ENCODE data around the gene ZNF543. TPM values are rescaled to one million over a fixed set of nuclear protein-coding genes. Genes with fewer than 3 reads are reported as not detected.

ZNF543 gene
- total and polyA plus RNA-seq, 2 of the 8 experiments (the other 6 are each of a cell fraction or from before 2014, with no cell fraction given), result 1.8 to 9.0 TPM

DNA sequence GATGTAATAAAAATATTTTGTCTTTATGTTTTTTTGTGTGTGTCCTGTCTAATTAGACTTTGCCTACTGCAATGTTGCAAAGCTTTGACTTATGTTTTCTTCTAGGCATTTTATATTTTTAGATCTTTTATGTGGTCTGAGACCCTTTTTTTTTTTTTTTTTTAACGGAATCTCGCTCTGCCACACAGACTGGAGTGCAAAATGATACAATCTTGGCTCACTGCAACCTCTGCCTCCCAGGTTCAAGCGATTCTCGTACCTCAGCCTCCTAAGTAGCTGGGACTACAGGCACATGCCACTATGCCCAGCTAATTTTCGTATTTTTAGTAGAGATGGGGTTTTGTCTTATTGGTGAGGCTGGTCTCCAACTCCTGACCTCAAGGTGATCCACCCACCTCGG is 22.3 kb downstream of the ZNF543 start:
- H2BK20ac ChIP-seq (ENCODE audit: low read length), result no peak overlapping the region
- H3K79me2 ChIP-seq (ENCODE audit: control insufficient read depth in 1 of 2, insufficient read depth in 2 of 2, low read length in 2 of 2), result no peaks in the 10 kb centered on the region
- H4K8ac ChIP-seq (ENCODE audit: extremely low read depth, insufficient read depth, low read length), result no peak overlapping the region
- no peak overlapping the region for H2BK15ac ChIP-seq (ENCODE audit: low read length)
- H3K23me2 ChIP-seq (ENCODE audit: low read depth, low read length), result no peaks in the 10 kb centered on the region
- H3K79me1 ChIP-seq (ENCODE audit: low read depth, low read length), result no peaks in the 10 kb centered on the region
- DNase-seq (ENCODE audit: low read depth in 1 of 2, low spot score in 2 of 2) (no peak), FAIRE-seq (no peak)
- no peak overlapping the region for H2AFZ ChIP-seq (ENCODE audit: low read length)
- ChIA-PET POLR2A (ENCODE audit: partially characterized antibody) (interaction anchor here (0.6 to 1.4 kb wide), 3 partner anchors 10 to 198 kb away, joined by 3 read pairs; no protein-coding TSS in a partner anchor), CTCF (ENCODE audit: partially characterized antibody) (interaction anchor here (0.6 to 1.2 kb wide), 2 partner anchors 10 to 1068 kb away, joined by 3 to 4 read pairs; no protein-coding TSS in a partner anchor)
- no peaks in the 10 kb centered on the region for H3K27me3 ChIP-seq (replicated peaks in 1 of 4; ENCODE audit: control insufficient read depth in 3 of 4, extremely low read depth in 1 of 4, insufficient read depth in 3 of 4, low read length in 3 of 4)
- no peak overlapping the region for H2AK5ac ChIP-seq (ENCODE audit: low read depth, low read length)
- no peak overlapping the region for H3K4me3 ChIP-seq (ENCODE audit: extremely low read depth in 1 of 4, insufficient read depth in 2 of 4, low read depth in 3 of 4, low read length in 4 of 4)
- no peak overlapping the region for H3K4ac ChIP-seq (replicated peaks; ENCODE audit: insufficient read length, low read depth, low read length)
- 87% methylated on average over 5 of the region's 6 CpGs; no CpG with 5 or more reads in 1 of the 2 experiments for WGBS, 2 experiments (ENCODE audit: extremely low coverage in 1 of 2, insufficient coverage in 1 of 2, insufficient read length in 1 of 2, insufficient replicate concordance in 2 of 2, low coverage in 1 of 2, low lambda C conversion rate in 2 of 2, missing lambda C conversion rate in 1 of 2)
- no peak overlapping the region for H3K18ac ChIP-seq (ENCODE audit: extremely low read depth, low read length)
- no peak overlapping the region for H2BK120ac ChIP-seq (replicated peaks; ENCODE audit: low read depth, low read length)
- H4K5ac ChIP-seq (ENCODE audit: insufficient read length, low read depth, low read length), result no peak overlapping the region
- no peak overlapping the region for H2BK5ac ChIP-seq (ENCODE audit: low read depth, low read length)
- H3K4me2 ChIP-seq (ENCODE audit: insufficient read depth in 1 of 2, low read depth in 2 of 2, low read length in 2 of 2), result no peak overlapping the region
- H3K4me1 ChIP-seq (replicated peaks in 1 of 4; ENCODE audit: control insufficient read depth in 3 of 4, insufficient read depth in 4 of 4, low read length in 3 of 4), result no peaks in the 10 kb centered on the region
- H3K9ac ChIP-seq (replicated peaks in 1 of 4; ENCODE audit: extremely low read depth in 1 of 4, low read depth in 3 of 4, low read length in 3 of 4), result no peak overlapping the region
- H3K27ac ChIP-seq (ENCODE audit: low read depth, low read length), result no peak overlapping the region
- no peaks in the 10 kb centered on the region for H3K9me3 ChIP-seq (ENCODE audit: insufficient read depth in 2 of 2, low read depth in 1 of 2, low read length in 1 of 2)
- no peak overlapping the region for H2BK12ac ChIP-seq (ENCODE audit: low read depth, low read length)
- H3K23ac ChIP-seq (ENCODE audit: insufficient read length), result no peak overlapping the region
- H4K20me1 ChIP-seq (replicated peaks in 1 of 2; ENCODE audit: control insufficient read depth in 1 of 2, insufficient read depth in 2 of 2, low read length in 2 of 2), result peaks cover 0 to 3% of the 10 kb centered on the region in 2 experiments
- H3K56ac ChIP-seq (replicated peaks; ENCODE audit: insufficient read length, low read depth, low read length), result no peak overlapping the region
- H3K36me3 ChIP-seq (ENCODE audit: control insufficient read depth in 2 of 4, insufficient read depth in 4 of 4, low read length in 3 of 4), result no peaks in the 10 kb centered on the region
- no peak overlapping the region for H3K14ac ChIP-seq (ENCODE audit: insufficient read length)
- no peak overlapping the region for H4K91ac ChIP-seq (replicated peaks; ENCODE audit: insufficient read length, low read length)
- TF ChIP-seq, protein P1, sequence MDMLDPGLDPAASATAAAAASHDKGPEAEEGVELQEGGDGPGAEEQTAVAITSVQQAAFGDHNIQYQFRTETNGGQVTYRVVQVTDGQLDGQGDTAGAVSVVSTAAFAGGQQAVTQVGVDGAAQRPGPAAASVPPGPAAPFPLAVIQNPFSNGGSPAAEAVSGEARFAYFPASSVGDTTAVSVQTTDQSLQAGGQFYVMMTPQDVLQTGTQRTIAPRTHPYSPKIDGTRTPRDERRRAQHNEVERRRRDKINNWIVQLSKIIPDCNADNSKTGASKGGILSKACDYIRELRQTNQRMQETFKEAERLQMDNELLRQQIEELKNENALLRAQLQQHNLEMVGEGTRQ (IDR thresholded peaks at IDR 0.05; ENCODE audit: low read length), result no peak
- no peak for TF ChIP-seq SIX5 (IDR thresholded peaks at IDR 0.05; ENCODE audit: low read depth, low read length)
- no peak for TF ChIP-seq EGR1 (IDR thresholded peaks at IDR 0.05; ENCODE audit: borderline replicate concordance, low read depth, low read length)
- TF ChIP-seq MAFK (IDR thresholded peaks at IDR 0.05; ENCODE audit: low read depth, low read length), result no peak
- no peak for TF ChIP-seq KDM4A (IDR thresholded peaks at IDR 0.05; ENCODE audit: low read depth, low read length, severe bottlenecking)
- TF ChIP-seq RAD21 (IDR thresholded peaks at IDR 0.05 in 1 of 2, conservative IDR thresholded peaks at IDR 0.05 in 1 of 2; ENCODE audit: low read depth in 2 of 2, low read length in 2 of 2), result no peak
- no peak for TF ChIP-seq POU5F1 (IDR thresholded peaks at IDR 0.05; ENCODE audit: low read depth, low read length)
- TF ChIP-seq ZNF274 (IDR thresholded peaks at IDR 0.05; ENCODE audit: borderline replicate concordance, extremely low read depth, low read length), result no peak
- TF ChIP-seq, protein P2, sequence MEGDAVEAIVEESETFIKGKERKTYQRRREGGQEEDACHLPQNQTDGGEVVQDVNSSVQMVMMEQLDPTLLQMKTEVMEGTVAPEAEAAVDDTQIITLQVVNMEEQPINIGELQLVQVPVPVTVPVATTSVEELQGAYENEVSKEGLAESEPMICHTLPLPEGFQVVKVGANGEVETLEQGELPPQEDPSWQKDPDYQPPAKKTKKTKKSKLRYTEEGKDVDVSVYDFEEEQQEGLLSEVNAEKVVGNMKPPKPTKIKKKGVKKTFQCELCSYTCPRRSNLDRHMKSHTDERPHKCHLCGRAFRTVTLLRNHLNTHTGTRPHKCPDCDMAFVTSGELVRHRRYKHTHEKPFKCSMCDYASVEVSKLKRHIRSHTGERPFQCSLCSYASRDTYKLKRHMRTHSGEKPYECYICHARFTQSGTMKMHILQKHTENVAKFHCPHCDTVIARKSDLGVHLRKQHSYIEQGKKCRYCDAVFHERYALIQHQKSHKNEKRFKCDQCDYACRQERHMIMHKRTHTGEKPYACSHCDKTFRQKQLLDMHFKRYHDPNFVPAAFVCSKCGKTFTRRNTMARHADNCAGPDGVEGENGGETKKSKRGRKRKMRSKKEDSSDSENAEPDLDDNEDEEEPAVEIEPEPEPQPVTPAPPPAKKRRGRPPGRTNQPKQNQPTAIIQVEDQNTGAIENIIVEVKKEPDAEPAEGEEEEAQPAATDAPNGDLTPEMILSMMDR (IDR thresholded peaks at IDR 0.05; ENCODE audit: control extremely low read depth in 1 of 3, insufficient read depth in 1 of 3, low read depth in 1 of 3, low read length in 3 of 3), result no peak
- TF ChIP-seq KDM5A (IDR thresholded peaks at IDR 0.05; ENCODE audit: low read length), result no peak

Data from H1 (cell line).